OCI-LY3 (cell line): ENCODE results near the gene ANKEF1.

Experiments
- H2AFZ ChIP-seq: fragments of 200-600, 300-600 bp; shearing (Covaris generic); 2 replicates; pipeline ENCODE4 v1.6.0; 2014; ENCODE audit warnings: antibody characterized with exemption, low read depth, low read length
- H3K27ac ChIP-seq: fragments of 200-600, 300-600 bp; sonication (generic); 2 replicates; pipeline ENCODE4 v1.5.1; 2014; ENCODE audit warnings: mild to moderate bottlenecking, low read length, moderate library complexity, mixed read lengths
- H3K27me3 ChIP-seq: fragments of 200-600, 300-600 bp; sonication (generic); 2 replicates; pipeline ENCODE4 v1.6.1; 2014; ENCODE audit warnings: low read depth, low read length, mixed read lengths
- H3K36me3 ChIP-seq: fragments of 200-600, 300-600 bp; sonication (generic); replicated peaks from 2 replicates; pipeline ENCODE3; 2014; ENCODE audit warnings: low read depth, low read length, mixed read lengths
- H3K4me1 ChIP-seq: fragments of 300-600, 200-600 bp; sonication (generic); 2 replicates; pipeline ENCODE4 v1.6.1; 2014; ENCODE audit warnings: low read length, mixed read lengths
- H3K4me2 ChIP-seq: fragments of 200-600, 300-600 bp; sonication (generic); 2 replicates; pipeline ENCODE4 v1.6.1; 2014; ENCODE audit warnings: low read length, mixed read lengths
- H3K4me3 ChIP-seq: fragments of 300-600, 200-600 bp; sonication (generic); 2 replicates; pipeline ENCODE4 v1.5.1; 2014; ENCODE audit warnings: antibody characterized with exemption, mild to moderate bottlenecking, low read length, moderate library complexity
- H3K79me2 ChIP-seq: fragments of 300-600, 200-600 bp; shearing (Covaris generic); 2 replicates; pipeline ENCODE4 v1.6.1; 2014; ENCODE audit warnings: mild to moderate bottlenecking, low read length, mixed read lengths
- H3K9ac ChIP-seq: fragments of 300-600, 200-600 bp; shearing (Covaris generic); 2 replicates; pipeline ENCODE4 v1.6.0; 2014; ENCODE audit warnings: mild to moderate bottlenecking, low read length, moderate library complexity
- H3K9me3 ChIP-seq: fragments of 200-600, 300-600 bp; shearing (Covaris generic); 2 replicates; pipeline ENCODE4 v1.6.1; 2014; ENCODE audit warnings: low read length, mixed read lengths; ENCODE audit not compliant: insufficient read depth
- H4K20me1 ChIP-seq: fragments of 200-600, 300-600 bp; sonication (generic); 2 replicates; pipeline ENCODE4 v1.6.1; 2016; ENCODE audit warnings: low read length, mixed read lengths; ENCODE audit not compliant: insufficient read depth
- EZH2phosphoT487 ChIP-seq: fragments of 200-600 bp; shearing (Covaris generic); IDR thresholded peaks from 2 replicates; pipeline ENCODE4 v1.6.1; 2018; ENCODE audit warnings: antibody characterized with exemption, mixed run types, low read depth
- TF ChIP-seq, protein P1 (sequence below): fragments of 200-600, 300-600 bp; sonication (generic); IDR thresholded peaks from 2 replicates; pipeline ENCODE4 v1.5.1; 2014; ENCODE audit warnings: antibody characterized with exemption, low read length, low read depth

The ANKEF1 gene

DNA sequence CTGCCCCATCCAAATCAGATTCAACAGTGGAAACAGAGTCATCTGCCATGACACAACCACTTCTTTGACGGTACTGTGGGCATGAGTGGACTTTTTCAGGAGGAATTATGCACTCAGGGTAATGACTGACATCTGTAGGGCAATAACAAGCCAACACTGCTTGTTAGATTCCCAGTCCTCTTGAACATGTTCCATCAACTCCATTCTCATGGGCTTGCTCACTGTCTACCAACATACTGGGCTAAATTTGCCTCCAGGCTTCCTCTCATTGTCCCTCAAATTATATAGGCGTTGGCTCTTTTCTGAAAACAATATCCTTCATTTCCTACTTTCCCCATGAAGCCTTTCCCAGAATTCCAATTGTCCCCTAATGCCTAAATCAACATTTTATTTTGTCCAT lies 43.1 kb downstream of the ANKEF1 start:
- Histone ChIP-seq H3K27ac (no peak overlapping the region), H3K4me3 (no peak overlapping the region), H3K27me3 (peaks cover 64% of the 10 kb centered on the region), H4K20me1 (peaks cover 7% of the 10 kb centered on the region; the same call in 1 of the 2 replicates), H3K9me3 (no peaks in the 10 kb centered on the region), H2AFZ (no peak overlapping the region), H3K4me2 (no peak overlapping the region), H3K9ac (no peak overlapping the region), H3K79me2 (no peaks in the 10 kb centered on the region), H3K4me1 (peaks cover 18% of the 10 kb centered on the region), H3K36me3 (no peaks in the 10 kb centered on the region)
- TF ChIP-seq, protein P1, sequence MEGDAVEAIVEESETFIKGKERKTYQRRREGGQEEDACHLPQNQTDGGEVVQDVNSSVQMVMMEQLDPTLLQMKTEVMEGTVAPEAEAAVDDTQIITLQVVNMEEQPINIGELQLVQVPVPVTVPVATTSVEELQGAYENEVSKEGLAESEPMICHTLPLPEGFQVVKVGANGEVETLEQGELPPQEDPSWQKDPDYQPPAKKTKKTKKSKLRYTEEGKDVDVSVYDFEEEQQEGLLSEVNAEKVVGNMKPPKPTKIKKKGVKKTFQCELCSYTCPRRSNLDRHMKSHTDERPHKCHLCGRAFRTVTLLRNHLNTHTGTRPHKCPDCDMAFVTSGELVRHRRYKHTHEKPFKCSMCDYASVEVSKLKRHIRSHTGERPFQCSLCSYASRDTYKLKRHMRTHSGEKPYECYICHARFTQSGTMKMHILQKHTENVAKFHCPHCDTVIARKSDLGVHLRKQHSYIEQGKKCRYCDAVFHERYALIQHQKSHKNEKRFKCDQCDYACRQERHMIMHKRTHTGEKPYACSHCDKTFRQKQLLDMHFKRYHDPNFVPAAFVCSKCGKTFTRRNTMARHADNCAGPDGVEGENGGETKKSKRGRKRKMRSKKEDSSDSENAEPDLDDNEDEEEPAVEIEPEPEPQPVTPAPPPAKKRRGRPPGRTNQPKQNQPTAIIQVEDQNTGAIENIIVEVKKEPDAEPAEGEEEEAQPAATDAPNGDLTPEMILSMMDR: no peak
- TF ChIP-seq EZH2phosphoT487: no peak

DNA sequence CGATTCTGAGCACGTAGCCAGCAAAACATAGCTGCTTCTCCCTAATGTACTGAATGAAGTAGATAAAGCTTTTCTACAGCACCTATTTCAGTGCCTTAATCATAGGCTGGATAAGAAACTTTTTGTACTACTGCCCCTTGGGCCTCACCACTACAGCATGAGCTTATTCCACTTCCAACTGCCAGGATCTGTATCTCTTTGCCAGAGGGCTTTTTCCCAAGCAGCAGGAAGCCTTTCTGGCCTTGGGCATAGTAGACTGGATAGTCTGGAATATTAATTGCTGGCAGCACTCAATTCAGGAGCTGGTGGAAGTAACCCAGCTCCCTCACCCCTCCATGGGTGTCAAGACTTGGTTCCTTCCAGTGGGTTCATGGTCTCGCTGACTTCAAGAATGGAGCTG lies 43.6 kb downstream of the ANKEF1 start:
- H3K9ac ChIP-seq: no peak overlapping the region
- no peak overlapping the region for H3K4me2 ChIP-seq
- H2AFZ ChIP-seq: no peak overlapping the region
- H3K36me3 ChIP-seq: no peaks in the 10 kb centered on the region
- peaks cover 7% of the 10 kb centered on the region; the same call in 1 of the 2 replicates for H4K20me1 ChIP-seq
- peaks cover 59% of the 10 kb centered on the region for H3K27me3 ChIP-seq
- no peak overlapping the region for H3K4me3 ChIP-seq
- no peaks in the 10 kb centered on the region for H3K9me3 ChIP-seq
- H3K79me2 ChIP-seq: no peaks in the 10 kb centered on the region
- H3K4me1 ChIP-seq: peaks cover 18% of the 10 kb centered on the region
- H3K27ac ChIP-seq: no peak overlapping the region
- TF ChIP-seq, protein P1: no peak
- TF ChIP-seq EZH2phosphoT487: no peak

DNA sequence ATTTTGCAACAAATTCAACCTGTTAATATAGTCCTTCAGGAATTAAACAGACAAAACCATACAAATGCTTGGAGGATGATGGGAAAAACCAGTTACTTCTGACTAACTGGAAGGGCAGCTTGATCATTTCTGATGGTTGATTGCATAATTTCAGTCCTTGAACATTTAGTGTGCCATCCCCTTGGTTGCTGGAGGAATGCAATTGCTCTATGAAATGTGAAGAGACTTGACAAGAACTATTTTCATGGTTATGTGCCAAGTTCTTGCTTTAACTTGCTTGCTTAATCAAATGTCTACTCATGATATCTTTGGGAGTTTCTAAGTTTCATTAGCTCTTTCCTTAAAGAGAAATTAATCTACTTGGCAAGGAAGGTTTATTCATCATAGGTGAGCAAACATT lies 45.2 kb downstream of the ANKEF1 start:
- Histone ChIP-seq H3K4me2 (no peak overlapping the region), H3K36me3 (no peaks in the 10 kb centered on the region), H4K20me1 (peaks cover 4% of the 10 kb centered on the region; the same call in 1 of the 2 replicates), H3K9ac (no peak overlapping the region), H3K4me3 (no peak overlapping the region), H2AFZ (no peak overlapping the region), H3K79me2 (no peaks in the 10 kb centered on the region), H3K9me3 (no peaks in the 10 kb centered on the region), H3K27me3 (peaks cover 68% of the 10 kb centered on the region), H3K4me1 (peaks cover 6% of the 10 kb centered on the region), H3K27ac (no peak overlapping the region)
- no peak for TF ChIP-seq EZH2phosphoT487
- TF ChIP-seq, protein P1: no peak

DNA sequence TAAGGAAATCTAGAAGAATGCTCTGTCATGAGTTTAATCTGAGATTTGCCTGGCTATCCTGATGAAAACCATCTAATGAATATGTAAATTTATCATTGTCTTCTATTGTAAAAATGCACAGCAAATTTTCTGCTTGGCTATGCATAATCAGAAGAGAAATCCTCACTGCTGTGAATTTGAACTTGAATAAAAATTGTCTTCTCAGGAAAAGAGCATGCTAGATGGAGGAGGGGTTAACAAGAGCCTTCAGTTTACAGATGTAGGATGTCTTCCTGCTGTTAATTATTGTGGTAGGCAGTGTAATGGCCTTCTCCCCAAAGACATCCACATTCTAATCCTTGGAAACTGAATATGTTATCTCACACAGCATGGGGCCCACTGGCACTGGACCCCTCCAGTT lies 45.8 kb downstream of the ANKEF1 start:
- H3K79me2 ChIP-seq: no peaks in the 10 kb centered on the region
- H3K36me3 ChIP-seq: no peaks in the 10 kb centered on the region
- H3K9me3 ChIP-seq: no peaks in the 10 kb centered on the region
- peaks cover 4% of the 10 kb centered on the region; the same call in 1 of the 2 replicates for H4K20me1 ChIP-seq
- H3K27ac ChIP-seq: no peak overlapping the region
- H2AFZ ChIP-seq: no peak overlapping the region
- peaks cover 72% of the 10 kb centered on the region for H3K27me3 ChIP-seq
- TF ChIP-seq, protein P1: no peak
- no peak for TF ChIP-seq EZH2phosphoT487
- H3K4me1 ChIP-seq: no peaks in the 10 kb centered on the region; the same call in 1 of the 2 replicates
- no peak overlapping the region for H3K9ac ChIP-seq
- no peak overlapping the region for H3K4me2 ChIP-seq
- no peak overlapping the region for H3K4me3 ChIP-seq
